ENCODE data around the gene SLC26A11. TPM values are rescaled to one million over a fixed set of nuclear protein-coding genes. Genes with fewer than 3 reads are reported as not detected.
"Not testable (repeated sequence)": the region's sequence is repeated elsewhere in the genome, so short reads cannot be mapped to it uniquely, and the experiment has no call there.

SLC26A11 gene
- total RNA-seq, 1 donor from 2014 or later: 9.2 TPM

DNA sequence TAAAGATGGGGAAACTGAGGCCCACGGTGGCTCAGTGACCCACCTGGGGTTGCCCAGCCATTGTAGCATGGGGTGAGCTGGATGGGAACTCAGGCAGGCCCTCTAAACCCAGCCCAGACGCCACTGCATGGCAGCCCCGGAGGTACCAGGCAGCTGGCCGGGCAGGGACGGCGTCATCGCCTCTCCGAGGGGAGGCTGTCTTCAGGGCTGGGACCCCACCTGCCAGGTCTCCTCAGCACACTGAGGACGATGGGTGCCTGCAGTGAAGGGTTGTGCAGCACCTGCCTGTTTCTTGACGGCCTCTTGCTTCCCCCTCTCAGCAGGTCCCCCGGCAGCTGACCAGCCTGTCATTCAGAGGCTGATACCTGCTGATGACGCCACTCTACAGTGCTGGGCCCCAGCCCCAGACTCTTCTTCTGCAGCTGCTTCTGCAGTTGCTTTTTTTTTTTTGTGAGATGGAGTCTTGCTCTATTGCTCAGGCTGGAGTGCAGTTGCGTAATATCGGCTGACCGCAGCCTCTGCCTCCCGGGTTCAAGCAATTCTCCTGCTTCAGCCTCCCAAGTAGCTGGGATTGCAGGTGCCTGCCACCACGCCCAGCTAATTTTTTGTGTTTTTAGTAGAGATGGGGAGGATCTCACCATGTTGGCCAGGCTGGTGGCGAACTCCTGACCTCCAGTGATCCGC, 65.2 kb downstream of the SLC26A11 start:
- DNase-seq: no peak

DNA sequence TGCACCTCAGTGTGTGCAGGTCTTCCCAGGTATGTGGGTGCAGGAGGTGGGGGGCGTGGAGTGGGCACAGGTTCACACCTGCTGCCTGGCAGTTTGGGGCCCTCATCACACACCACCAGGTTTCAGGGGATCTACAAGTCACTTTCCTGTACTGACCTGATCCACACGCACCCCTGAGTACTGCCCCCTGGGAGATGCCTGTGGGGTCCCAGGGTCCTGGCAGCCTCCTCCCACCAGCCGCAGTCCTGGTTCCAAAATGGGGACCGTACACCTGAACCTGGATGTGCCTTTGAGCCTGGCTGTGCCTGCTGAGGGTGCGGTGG, 66.4 kb downstream of the SLC26A11 start:
- no peak for DNase-seq

DNA sequence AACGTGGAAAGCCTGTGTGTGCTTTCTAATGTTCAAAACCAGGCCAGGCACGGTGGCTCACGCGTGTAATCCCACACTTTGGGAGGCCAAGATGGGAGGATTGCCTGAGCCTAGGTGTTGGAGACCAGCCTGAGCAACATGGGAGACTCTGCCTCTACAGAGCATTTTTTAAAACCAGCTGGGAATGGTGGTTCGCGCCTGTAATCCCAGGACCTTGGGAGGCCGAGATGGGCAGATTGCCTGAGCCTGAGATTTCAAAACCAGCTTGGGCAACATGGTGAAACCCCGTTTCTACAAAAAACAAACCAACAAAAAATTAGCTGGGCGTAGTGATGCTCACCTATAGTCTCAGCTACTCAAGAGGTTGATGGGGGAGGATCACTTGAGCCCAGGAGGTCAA, 66.8 kb downstream of the SLC26A11 start:
- DNase-seq: no peak

DNA sequence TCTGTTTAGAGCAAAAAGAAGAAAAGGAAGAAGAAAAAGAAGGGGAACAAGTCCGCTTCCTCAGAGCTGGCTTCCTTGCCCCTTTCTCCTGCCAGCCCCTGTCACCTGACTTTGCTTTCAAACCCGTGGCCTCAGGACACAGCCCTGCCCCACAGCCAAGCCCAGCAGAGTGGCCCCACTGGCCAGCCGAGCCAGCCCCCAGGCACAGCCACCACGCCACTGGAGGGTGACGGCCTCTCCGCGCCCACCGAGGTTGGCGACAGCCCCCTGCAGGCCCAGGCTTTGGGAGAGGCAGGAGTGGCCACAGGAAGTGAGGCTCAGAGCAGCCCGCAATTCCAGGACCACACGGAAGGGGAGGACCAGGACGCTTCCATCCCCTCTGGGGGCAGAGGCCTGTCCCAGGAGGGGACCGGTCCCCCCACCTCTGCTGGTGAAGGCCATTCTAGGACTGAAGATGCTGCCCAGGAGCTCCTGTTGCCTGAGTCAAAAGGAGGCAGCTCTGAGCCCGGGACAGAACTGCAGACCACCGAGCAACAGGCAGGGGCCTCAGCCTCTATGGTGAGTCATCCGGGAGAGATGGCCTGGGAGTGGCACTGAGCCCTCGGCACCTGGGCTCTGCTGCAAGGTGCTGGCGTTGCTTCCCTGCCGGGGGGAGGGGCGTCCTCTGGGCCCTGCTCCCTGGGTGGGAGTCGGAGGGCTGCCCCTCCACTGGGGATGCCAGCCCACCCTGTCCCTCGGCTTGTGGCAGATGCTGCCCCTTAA, 67.8 kb downstream of the SLC26A11 start:
- no peak for DNase-seq

DNA sequence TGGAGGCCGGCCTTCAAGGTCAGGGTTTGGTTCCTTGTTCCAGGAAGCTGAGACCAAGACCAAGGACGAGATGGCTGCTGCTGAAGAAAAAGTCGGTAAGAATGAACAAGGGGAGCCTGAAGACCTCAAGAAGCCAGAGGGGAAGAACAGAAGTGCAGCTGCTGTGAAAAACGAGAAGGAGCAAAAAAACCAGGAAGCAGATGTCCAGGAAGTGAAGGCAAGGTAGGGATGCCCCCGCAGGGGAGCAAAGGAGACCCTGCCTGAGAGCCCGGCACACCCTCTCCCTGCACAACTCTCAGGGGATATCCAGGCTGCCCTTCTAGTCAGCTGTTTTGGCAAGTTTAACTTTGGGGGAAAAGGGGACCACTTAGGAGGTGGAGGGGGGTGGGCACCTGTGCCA, 69.4 kb downstream of the SLC26A11 start:
- no peak for DNase-seq

DNA sequence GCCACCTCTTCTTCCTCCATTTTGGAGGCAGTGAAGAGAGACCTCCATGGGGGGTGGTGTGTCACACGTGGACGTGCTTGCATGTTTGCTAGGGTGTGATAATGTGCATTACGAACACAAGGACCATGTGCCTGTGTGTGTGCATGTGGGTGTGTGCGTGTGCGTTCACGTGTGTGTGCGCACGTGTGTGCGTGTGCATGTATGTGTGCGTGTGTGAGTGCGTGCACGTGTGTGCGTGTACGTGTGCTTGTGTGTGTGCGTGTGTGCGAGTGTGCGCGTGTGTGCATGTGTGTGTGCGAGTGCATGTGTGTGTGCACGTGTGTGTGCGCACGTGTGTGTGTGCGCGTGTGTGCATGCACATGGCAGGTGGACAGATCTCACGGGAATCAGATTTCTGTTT, 69.9 kb downstream of the SLC26A11 start:
- no peak for DNase-seq

DNA sequence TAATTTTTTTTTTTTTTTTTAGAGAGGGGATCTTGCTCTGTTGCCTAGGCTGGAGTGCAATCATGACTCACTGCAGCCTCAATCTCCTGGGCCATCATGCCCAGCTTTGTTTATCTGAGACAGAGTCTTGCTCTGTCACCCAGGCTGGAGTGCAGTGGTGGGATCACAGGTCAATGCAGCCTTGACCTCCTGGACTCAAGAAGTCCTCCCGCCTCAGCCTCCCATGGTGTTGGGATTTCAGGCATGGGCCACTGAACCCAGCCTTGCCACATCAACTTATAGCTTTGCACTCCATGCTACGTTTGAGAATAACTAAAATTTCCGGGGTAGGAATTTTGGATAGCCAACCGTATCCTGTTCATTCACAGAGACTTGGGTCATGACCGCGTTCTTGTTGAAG, 71.0 kb downstream of the SLC26A11 start:
- DNase-seq: no peak

DNA sequence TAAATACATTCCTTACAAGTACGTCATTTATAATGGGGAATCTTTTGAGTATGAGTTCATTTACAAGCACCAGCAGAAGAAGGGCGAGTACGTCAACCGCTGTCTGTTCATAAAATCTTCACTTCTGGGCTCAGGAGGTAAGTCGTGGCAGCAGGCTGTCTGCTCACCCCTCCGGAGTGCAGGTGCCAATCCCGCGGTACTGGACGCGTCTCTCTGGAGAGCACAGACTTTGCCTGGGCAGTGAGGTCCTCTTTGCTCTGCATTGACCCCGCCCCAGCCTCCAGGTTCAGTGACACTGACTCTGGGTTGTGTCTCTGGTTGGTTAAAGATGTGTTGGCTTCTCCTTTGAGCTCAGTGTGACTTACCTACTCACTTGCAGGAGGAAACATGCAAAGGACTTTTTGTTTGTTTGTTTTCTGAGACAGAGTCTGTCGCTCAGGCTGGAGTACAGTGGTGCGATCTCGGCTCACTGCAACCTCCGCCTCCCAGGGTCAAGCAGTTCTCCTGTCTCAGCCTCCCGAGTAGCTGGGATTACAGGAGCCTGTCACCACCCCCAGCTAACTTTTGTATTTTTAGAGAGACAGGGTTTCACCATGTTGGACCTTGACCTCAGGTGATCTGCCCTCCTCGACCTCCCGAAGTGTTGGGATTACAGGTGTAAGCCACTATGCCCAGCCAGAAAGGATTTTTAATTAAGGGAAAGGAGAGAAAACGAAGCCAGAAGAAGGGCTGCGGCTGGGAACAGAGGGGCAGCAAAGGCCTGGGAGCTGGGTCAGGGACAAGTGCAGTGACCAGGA, 71.7 kb downstream of the SLC26A11 start:
- DNase-seq: no peak

DNA sequence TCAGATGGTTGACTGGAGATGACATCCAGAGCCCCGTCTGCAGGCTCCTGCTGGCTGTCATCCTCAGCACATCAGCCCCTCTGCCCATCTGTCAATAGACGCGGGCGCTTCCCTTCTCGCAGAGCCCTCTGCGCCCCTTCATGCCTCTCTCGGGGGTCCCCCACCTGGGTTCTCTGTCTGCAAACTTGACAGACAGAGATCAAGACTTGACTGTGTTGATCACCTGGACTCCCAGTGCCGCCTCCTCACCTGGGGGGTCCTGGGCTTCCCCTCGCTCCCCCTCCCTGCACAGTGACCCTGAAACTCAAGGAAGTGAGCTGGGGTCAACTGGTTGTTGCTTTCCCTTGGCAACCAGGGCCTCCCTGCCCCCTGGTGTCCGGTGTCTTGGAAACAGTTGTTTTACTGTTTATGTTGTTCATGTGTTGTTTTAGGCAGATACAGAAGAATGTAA, 72.3 kb downstream of the SLC26A11 start:
- no peak for DNase-seq

DNA sequence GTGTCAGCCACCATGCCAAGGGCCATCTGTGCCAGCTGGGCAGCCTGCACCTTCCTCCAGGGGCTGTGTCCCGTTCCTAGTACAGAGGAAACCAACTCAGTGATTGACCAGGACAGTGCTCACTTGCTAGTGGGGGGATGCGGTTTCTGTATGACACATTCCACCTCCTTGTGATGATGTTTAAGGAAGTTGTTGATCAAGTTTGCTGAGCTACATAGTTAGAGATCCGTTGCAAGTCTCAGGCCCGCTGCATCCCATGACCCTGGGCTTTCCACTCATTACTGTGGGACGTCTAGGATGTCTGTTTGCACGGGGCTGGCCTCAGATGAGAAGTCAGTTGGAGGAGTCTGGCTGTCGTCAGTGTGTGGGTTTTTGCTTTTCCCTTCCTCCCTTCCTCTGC, 74.0 kb downstream of the SLC26A11 start:
- DNase-seq: no peak

DNA sequence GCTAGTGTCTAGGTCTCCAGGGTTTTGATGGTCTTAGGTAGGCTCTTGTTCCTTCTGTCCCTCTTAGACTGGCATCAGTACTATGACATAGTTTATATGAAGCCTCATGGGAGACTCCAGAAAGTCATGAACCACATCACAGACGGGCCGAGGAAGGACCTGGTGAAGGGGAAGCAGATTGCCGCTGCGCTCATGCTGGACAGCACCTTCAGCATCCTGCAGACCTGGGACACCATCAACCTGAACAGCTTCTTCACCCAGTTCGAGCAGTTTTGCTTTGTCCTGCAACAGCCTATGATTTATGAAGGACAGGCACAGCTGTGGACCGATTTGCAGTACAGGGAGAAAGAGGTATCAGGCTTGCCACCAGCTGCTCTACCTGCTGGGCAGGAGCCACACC, 74.4 kb downstream of the SLC26A11 start:
- no peak for DNase-seq

DNA sequence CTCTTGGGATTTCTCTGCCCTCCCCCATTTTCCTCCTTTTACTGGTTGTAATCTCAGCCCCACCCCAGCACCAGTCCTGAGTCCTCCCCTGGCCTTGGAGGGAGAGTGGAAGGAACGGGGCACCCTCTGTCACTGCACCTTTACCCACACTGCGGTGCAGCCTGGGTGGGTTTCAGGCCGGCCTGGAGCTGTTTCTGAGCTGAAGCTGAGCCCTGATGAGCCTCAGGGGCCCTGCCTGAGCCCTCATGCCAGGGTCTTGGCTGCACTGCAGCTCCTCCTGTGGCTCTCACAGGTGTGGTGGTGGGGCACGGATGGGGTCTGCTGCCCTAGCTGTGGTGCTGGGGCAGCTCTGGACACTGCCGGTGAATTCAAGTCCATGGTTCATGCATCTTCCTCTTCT, 74.9 kb downstream of the SLC26A11 start:
- no peak for DNase-seq

DNA sequence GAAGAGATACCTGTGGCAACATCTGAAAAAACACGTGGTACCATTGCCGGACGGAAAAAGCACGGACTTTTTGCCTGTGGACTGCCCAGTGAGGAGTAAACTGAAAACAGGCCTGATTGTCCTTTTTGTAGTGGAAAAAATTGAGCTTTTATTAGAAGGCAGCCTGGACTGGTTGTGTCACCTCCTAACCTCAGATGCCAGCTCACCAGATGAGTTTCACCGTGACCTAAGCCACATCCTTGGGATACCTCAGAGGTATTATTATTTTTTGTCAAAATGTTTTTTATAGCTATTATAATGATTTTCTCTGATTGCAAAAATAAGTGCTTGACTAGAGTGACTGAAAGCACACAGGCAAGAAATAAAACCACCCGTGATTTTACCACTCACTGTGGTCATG, 75.3 kb downstream of the SLC26A11 start:
- no peak for DNase-seq

DNA sequence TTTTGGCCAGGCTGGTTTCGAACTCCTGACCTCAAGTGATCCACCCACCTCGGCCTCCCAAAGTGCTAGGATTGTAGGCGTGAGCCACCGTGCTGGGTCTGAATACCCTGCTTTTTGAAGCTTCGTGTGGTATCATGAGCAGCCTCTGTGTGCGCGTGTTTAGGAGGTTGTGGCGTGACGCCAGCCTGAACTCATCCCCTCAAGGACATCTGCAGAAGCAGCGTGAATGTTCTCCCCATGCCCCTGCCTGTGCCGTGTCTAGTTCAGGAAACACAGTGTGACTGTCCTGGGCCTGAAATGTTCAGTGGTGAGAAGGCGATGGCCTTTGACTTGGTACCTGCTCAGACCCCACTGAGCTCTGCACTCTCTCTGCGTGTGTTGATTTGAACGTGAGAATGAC, 76.0 kb downstream of the SLC26A11 start:
- DNase-seq: no peak

DNA sequence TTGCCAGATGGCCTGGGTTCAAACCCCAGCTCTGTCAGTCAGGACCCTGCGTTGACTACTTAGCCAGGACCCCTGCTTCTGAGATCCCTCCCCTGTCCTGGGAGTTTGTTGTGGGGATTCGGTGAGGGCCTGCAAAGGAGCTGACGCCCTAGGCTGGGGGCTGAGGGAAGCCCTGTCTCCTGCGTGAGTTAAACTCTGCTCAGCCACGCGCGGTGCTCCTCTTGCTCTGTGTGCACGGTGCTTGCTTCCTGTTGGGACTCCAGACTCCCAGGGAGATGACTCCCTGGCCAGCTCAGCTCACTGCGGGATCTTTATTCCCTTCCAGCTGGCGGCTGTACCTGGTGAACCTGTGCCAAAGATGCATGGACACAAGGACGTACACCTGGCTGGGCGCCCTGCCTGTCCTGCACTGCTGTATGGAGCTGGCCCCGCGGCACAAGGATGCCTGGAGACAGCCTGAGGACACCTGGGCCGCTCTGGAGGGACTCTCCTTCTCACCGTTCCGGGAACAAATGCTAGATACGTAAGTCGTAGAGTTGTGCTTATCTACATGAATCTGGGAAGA, 77.9 kb downstream of the SLC26A11 start:
- DNase-seq: no peak

DNA sequence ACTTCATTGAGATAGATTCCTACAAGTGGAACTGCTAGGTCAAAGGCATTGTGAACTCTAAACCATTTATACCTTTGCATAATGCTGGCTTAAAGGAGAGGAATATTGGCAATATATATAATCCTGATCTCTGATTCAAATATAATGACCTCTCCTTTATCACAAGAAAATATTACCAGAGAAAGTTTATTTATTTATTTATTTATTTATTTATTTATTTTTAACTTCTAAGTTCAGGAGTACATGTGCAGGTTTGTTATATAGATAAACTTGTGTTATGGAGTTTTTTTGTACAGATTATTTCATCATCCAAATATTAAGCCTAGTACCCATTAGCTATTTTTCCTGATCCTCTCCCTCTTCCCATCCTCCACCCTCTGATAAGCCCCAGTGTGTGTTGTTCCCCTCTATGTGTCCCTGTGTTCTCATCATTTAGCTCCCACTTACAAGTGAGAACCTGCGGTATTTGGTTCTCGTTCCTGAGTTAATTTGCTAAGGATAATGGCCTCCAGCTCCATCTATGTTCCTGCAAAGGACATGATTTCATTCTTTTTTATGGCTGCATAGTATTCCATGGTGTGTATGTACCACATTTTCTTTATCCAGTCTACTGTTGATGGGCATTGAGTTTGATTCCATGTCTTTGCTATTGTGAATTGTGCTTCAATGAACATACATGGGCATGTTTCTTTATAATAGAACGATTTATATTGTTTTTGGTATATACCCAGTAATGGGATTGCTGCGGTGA, 79.3 kb downstream of the SLC26A11 start:
- DNase-seq: not testable (repeated sequence)

DNA sequence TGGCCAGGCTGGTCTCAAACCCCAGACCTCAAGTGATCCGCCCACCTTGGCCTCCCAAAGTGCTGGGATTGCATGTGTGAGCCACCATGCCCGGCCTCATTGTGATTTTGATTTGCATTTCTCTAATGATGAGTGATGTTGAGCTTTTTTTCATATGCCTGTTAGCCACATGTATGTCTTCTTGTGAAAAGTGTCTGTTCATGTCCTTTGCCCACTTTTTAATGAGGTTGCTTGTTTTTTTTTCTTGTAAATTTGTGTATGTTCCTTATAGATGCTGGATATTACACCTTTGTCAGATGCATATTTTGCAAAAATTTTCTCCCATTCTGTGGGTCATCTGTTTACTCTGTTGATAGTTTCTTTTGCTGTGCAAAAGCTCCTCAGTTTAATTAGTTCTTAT, 80.5 kb downstream of the SLC26A11 start:
- DNase-seq: not testable (repeated sequence)

Other genes with a start within 250 kb of the SLC26A11 start
- gene TBC1D16, start 184.6 kb upstream of the SLC26A11 start, total RNA-seq: 23.3 TPM
- 4.5 TPM for gene CCDC40, start 183.8 kb upstream of the SLC26A11 start, total RNA-seq
- gene GAA, start 118.8 kb upstream of the SLC26A11 start, total RNA-seq: 22.6 TPM
- 88.5 TPM for gene EIF4A3, start 73.3 kb upstream of the SLC26A11 start, total RNA-seq
- 14.9 TPM for gene CARD14, start 50.4 kb upstream of the SLC26A11 start, total RNA-seq
- gene SGSH, start 94 bp upstream of the SLC26A11 start, total RNA-seq: 15.5 TPM
- gene RNF213, start 40.4 kb downstream of the SLC26A11 start, total RNA-seq: 66.8 TPM
- 10.8 TPM for gene ENDOV, start 194.7 kb downstream of the SLC26A11 start, total RNA-seq

Data from tongue (tissue), 2 donors.